ENCODE data around the gene ANKLE1.
A peak's percentile ranks its signal among the peaks of the same experiment; 100 is the strongest.

The ANKLE1 gene

GRCh38 chr19:17334414-17335409 is 53.0 kb downstream of the ANKLE1 start, which contains the start of gene ANO8:
TSS of gene ANO8 (minus strand) at chr19:17334855. CDS start at chr19:17334670, 185 bp downstream.
- Histone ChIP-seq H3K4me3 (ENCODE audit: control insufficient read depth in 1 of 7, extremely low read depth in 1 of 7, insufficient read depth in 4 of 7, low read depth in 2 of 7, low read length in 6 of 7) (peak within 1 kb of the TSS; percentile 52 to 90 (median 80)), H3K4me1 (ENCODE audit: control extremely low read depth in 1 of 4, control insufficient read depth in 4 of 4, insufficient read depth in 4 of 4, low read length in 3 of 4) (peaks cover 0 to 47% (median 42%) of the 10 kb centered on the region in 4 experiments), H3K36me3 (ENCODE audit: control insufficient read depth in 4 of 4, insufficient read depth in 4 of 4, low read length in 3 of 4) (peaks cover 0 to 6% (median 3%) of the 10 kb centered on the region in 4 experiments), H3K9me3 (ENCODE audit: control extremely low read depth in 1 of 5, control insufficient read depth in 4 of 5, insufficient read depth in 2 of 5, low read depth in 1 of 5, low read length in 4 of 5) (no peaks in the 10 kb centered on the region), H3K27ac (ENCODE audit: insufficient read depth in 1 of 2, low read depth in 1 of 2, low read length in 2 of 2, poor library complexity in 1 of 2, severe bottlenecking in 2 of 2) (peak within 1 kb of the TSS in 1 of 2 experiments; percentile 38), H3K27me3 (replicated peaks in 2 of 5; ENCODE audit: control insufficient read depth in 4 of 5, insufficient read depth in 5 of 5, low read length in 4 of 5) (peaks cover 0 to 7% (median 0%) of the 10 kb centered on the region in 5 experiments)
- WGBS (ENCODE audit: insufficient coverage), result 2% methylated on average over 78 of the region's 86 CpGs
- ChIA-PET CTCF (interaction anchor here (1.2 to 2.4 kb wide), 8 partner anchors 12 to 54 kb away, joined by 3 to 11 read pairs (median 6); partner anchors contain the start of genes ABHD8 and DDA1), POLR2A (no interaction called here)
- peak; percentile 98 to 99 (median 99) for DNase-seq

- Histone ChIP-seq H3K4me1 (ENCODE audit: control extremely low read depth in 1 of 4, control insufficient read depth in 4 of 4, insufficient read depth in 4 of 4, low read length in 3 of 4) (peaks cover 0 to 46% (median 41%) of the 10 kb centered on the region in 4 experiments), H3K9me3 (ENCODE audit: control extremely low read depth in 1 of 5, control insufficient read depth in 4 of 5, insufficient read depth in 2 of 5, low read depth in 1 of 5, low read length in 4 of 5) (no peaks in the 10 kb centered on the region), H3K36me3 (ENCODE audit: control insufficient read depth in 4 of 4, insufficient read depth in 4 of 4, low read length in 3 of 4) (peaks cover 0 to 6% (median 3%) of the 10 kb centered on the region in 4 experiments), H3K4me3 (ENCODE audit: control insufficient read depth in 1 of 7, extremely low read depth in 1 of 7, insufficient read depth in 4 of 7, low read depth in 2 of 7, low read length in 6 of 7) (peak overlapping the region in 1 of 7 experiments; percentile 90), H3K27me3 (replicated peaks in 2 of 5; ENCODE audit: control insufficient read depth in 4 of 5, insufficient read depth in 5 of 5, low read length in 4 of 5) (no peaks in the 10 kb centered on the region), H3K27ac (ENCODE audit: insufficient read depth in 1 of 2, low read depth in 1 of 2, low read length in 2 of 2, poor library complexity in 1 of 2, severe bottlenecking in 2 of 2) (no peak overlapping the region)
- POLR2A ChIA-PET, result no interaction called here
- 77% methylated on average over 4 of the region's 10 CpGs for WGBS (ENCODE audit: insufficient coverage)
- no peak for DNase-seq
- CTCF ChIA-PET, result interaction anchor here (1.1 to 2.2 kb wide), 7 partner anchors 11 to 56 kb away, joined by 3 to 8 read pairs (median 5); partner anchors contain the start of gene DDA1
These were observed 53.9 kb downstream of the ANKLE1 start for GRCh38 chr19:17335575-17335974.

All from common myeloid progenitor, CD34-positive (primary cell).